ENCODE measurements around the gene PKMYT1. TPM values are rescaled to one million over a fixed set of nuclear protein-coding genes. Genes with fewer than 3 reads are reported as not detected.

PKMYT1 gene
- polyA plus RNA-seq, 1 of the 3 experiments (the other 2 are of a cell fraction) = 8.5 TPM

DNA sequence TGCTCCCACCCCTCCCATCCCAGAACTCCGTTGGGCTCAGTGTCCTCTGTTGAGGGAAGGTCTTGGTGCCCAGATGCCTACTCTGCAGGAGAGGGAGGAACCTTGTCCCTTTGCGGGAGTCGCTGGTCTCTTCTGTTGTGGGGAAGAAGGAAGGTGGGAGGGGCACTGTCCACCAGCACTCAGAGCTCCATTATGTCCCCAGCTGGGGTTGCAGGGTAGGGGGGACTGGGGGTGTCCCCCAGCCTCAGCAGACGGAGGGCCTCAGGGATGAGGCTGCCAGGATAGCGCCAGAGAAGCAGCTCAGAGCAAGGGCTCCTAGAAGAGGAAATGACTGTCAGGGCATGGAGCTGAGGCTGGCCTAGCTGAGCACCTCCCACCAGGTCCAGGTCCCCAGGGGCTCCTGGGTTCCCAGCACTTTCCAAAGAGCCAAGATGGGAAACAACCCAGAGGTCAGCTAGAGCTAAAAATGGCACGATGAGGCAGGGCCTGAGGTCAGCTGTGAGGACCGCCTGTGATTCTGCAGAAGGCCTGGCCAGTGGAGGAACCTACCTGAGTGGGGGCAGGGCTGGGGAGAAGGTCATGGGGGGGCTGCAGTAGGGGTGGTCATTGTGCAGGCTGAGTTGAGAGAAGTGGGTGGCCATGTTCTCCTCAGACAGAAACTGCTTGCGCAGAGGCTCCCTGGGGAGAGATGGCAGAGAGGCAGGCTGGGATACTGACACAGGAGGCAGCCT is 42.6 kb upstream of the PKMYT1 start:
- Histone ChIP-seq H3K27me3 (ENCODE audit: insufficient read depth) (no peaks in the 10 kb centered on the region), H3K4me2 (peak overlapping the region; percentile 99), H3K9me2 (no peaks in the 10 kb centered on the region), H4K20me1 (ENCODE audit: insufficient read depth) (peaks cover 10% of the 10 kb centered on the region), H3K27ac (ENCODE audit: low read depth in 2 of 2, low read length in 1 of 2) (peak overlapping the region; percentile 94 to 99), H3K36me3 (replicated peaks in 1 of 2; ENCODE audit: control insufficient read depth in 1 of 2, insufficient read depth in 2 of 2, low read length in 1 of 2) (peaks cover 21 to 26% of the 10 kb centered on the region in 2 experiments), H3F3A (replicated peaks; ENCODE audit: insufficient read depth) (peaks cover 51% of the 10 kb centered on the region), H3K4me1 (ENCODE audit: control insufficient read depth in 1 of 2, insufficient read depth in 2 of 2, low read depth in 1 of 2, low read length in 1 of 2) (peaks cover 8 to 33% of the 10 kb centered on the region in 2 experiments; a peak in 3 of 4 replicates), H3K9me3 (no peaks in the 10 kb centered on the region), H3K9ac (peak overlapping the region; percentile 100), H3K79me2 (ENCODE audit: insufficient read depth) (peaks cover 11% of the 10 kb centered on the region; the same call in 1 of the 2 replicates), H3K4me3 (ENCODE audit: low read depth in 2 of 2, low read length in 1 of 2) (peak overlapping the region; percentile 80 to 88), H2AFZ (ENCODE audit: low read depth) (no peak overlapping the region)
- no peak for DNase-seq
- CTCF ChIA-PET = interaction anchor here (0.7 to 8.5 kb wide), 6 partner anchors 9 to 66 kb away, joined by 3 to 111 read pairs (median 4); no protein-coding TSS in a partner anchor
- TF ChIP-seq, protein P1, sequence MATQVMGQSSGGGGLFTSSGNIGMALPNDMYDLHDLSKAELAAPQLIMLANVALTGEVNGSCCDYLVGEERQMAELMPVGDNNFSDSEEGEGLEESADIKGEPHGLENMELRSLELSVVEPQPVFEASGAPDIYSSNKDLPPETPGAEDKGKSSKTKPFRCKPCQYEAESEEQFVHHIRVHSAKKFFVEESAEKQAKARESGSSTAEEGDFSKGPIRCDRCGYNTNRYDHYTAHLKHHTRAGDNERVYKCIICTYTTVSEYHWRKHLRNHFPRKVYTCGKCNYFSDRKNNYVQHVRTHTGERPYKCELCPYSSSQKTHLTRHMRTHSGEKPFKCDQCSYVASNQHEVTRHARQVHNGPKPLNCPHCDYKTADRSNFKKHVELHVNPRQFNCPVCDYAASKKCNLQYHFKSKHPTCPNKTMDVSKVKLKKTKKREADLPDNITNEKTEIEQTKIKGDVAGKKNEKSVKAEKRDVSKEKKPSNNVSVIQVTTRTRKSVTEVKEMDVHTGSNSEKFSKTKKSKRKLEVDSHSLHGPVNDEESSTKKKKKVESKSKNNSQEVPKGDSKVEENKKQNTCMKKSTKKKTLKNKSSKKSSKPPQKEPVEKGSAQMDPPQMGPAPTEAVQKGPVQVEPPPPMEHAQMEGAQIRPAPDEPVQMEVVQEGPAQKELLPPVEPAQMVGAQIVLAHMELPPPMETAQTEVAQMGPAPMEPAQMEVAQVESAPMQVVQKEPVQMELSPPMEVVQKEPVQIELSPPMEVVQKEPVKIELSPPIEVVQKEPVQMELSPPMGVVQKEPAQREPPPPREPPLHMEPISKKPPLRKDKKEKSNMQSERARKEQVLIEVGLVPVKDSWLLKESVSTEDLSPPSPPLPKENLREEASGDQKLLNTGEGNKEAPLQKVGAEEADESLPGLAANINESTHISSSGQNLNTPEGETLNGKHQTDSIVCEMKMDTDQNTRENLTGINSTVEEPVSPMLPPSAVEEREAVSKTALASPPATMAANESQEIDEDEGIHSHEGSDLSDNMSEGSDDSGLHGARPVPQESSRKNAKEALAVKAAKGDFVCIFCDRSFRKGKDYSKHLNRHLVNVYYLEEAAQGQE (IDR thresholded peaks at IDR 0.05; ENCODE audit: low read depth, low read length) = no peak
- TF ChIP-seq TEAD4 (IDR thresholded peaks at IDR 0.05; ENCODE audit: borderline replicate concordance, insufficient read depth) (no peak), ELF1 (IDR thresholded peaks at IDR 0.05) (peak; percentile 8; the same call in 1 of the 2 replicates), MEF2A (IDR thresholded peaks at IDR 0.05; ENCODE audit: borderline replicate concordance, low read depth) (peak; percentile 31; the same call in 1 of the 2 replicates), GABPA (IDR thresholded peaks at IDR 0.05; ENCODE audit: low read depth) (0 out of 2 replicates have a peak, but pooled peaks have one; percentile 3), RFX5 (IDR thresholded peaks at IDR 0.05; ENCODE audit: low read length) (no peak), RAD21 (IDR thresholded peaks at IDR 0.05; ENCODE audit: low read length) (no peak), FOXM1 (IDR thresholded peaks at IDR 0.05; ENCODE audit: low read depth) (0 out of 2 replicates have a peak, but pooled peaks have one; percentile 9), CHD2 (IDR thresholded peaks at IDR 0.05; ENCODE audit: low read length, partially characterized antibody) (no peak)
- TF ChIP-seq, protein P2, sequence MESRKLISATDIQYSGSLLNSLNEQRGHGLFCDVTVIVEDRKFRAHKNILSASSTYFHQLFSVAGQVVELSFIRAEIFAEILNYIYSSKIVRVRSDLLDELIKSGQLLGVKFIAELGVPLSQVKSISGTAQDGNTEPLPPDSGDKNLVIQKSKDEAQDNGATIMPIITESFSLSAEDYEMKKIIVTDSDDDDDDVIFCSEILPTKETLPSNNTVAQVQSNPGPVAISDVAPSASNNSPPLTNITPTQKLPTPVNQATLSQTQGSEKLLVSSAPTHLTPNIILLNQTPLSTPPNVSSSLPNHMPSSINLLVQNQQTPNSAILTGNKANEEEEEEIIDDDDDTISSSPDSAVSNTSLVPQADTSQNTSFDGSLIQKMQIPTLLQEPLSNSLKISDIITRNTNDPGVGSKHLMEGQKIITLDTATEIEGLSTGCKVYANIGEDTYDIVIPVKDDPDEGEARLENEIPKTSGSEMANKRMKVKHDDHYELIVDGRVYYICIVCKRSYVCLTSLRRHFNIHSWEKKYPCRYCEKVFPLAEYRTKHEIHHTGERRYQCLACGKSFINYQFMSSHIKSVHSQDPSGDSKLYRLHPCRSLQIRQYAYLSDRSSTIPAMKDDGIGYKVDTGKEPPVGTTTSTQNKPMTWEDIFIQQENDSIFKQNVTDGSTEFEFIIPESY (IDR thresholded peaks at IDR 0.05; ENCODE audit: borderline replicate concordance, low read depth) = 0 out of 2 replicates have a peak, but pooled peaks have one; percentile 18
- 7% methylated on average over 8 of the region's 8 CpGs for WGBS (ENCODE audit: low lambda C conversion rate)
- POLR2A ChIA-PET = no interaction called here

Data from SK-N-SH (cell line).